K562 (cell line): ENCODE results near the gene ZDHHC11.
"Not testable (repeated sequence)": the region's sequence is repeated elsewhere in the genome, so short reads cannot be mapped to it uniquely, and the experiment has no call there.

Experiments used
- HEY1 ChIP-seq: fragments of 250-450 bp; sonication (Bioruptor Pico); IDR thresholded peaks from 2 replicates; pipeline ENCODE4 v1.5.0; 2020; ENCODE audit warnings: mild to moderate bottlenecking, moderate library complexity, borderline replicate concordance
- PHB2 ChIP-seq: fragments of 450-650 bp; IDR thresholded peaks from 2 replicates; pipeline ENCODE4 v1.6.1; 2017; ENCODE audit warnings: low read depth
- POU5F1 ChIP-seq: fragments of 150-350 bp; IDR thresholded peaks from 2 replicates; pipeline ENCODE4 v1.6.1; 2014; ENCODE audit warnings: borderline replicate concordance, low read length, low read depth, mild to moderate bottlenecking; ENCODE audit not compliant: partially characterized antibody
- SIN3A ChIP-seq, 2 experiments: fragments of 150-350 bp in 1 of 2; IDR thresholded peaks; 2 replicates each; pipeline ENCODE4 v1.6.1; 2011 to 2016; ENCODE audit warnings: borderline replicate concordance in 2 of 2, low read depth in 2 of 2, low read length in 2 of 2, mild to moderate bottlenecking in 2 of 2, moderate library complexity in 2 of 2; ENCODE audit not compliant: control insufficient read depth in 1 of 2
- SMAD3 ChIP-seq: fragments of 450-650 bp; formaldehyde crosslinking; conservative IDR thresholded peaks from 2 replicates; pipeline ENCODE4 v1.4.0; 2020; ENCODE audit warnings: mild to moderate bottlenecking
- TEAD4 ChIP-seq, 2 experiments: sonication (generic) in 1 of 2; formaldehyde crosslinking in 1 of 2; IDR thresholded peaks; 2 replicates each; pipeline versions ENCODE4 v1.6.1 to v1.8.0; 2012 to 2022; ENCODE audit warnings: borderline replicate concordance in 1 of 2, inconsistent platforms in 1 of 2, low read length in 1 of 2, mild to moderate bottlenecking in 1 of 2, missing genetic modification reagents in 1 of 2
- ZBTB26 ChIP-seq: fragments of 450-650 bp; formaldehyde crosslinking; IDR thresholded peaks from 2 replicates; pipeline ENCODE4 v1.4.0; 2022; ENCODE audit warnings: missing genetic modification characterization
- ZNF124 ChIP-seq: sonication (generic); formaldehyde crosslinking; IDR thresholded peaks from 2 replicates; pipeline ENCODE4 v1.8.1; 2022; ENCODE audit warnings: missing genetic modification reagents
- TF ChIP-seq, protein P1 (sequence below), 3 experiments: IDR thresholded peaks in 2 of 3; conservative IDR thresholded peaks in 1 of 3; 2 replicates each; pipeline ENCODE4 v1.5.1; 2011 to 2012; ENCODE audit warnings: low read length in 3 of 3, mild to moderate bottlenecking in 3 of 3, control low read depth in 2 of 3, improper control_type of control experiment in 1 of 3, inconsistent platforms in 1 of 3, low read depth in 1 of 3, mixed read lengths in 1 of 3, moderate library complexity in 1 of 3; ENCODE audit not compliant: insufficient read depth in 2 of 3
- TF ChIP-seq, protein P2 (sequence below): fragments of 250-450 bp; sonication (Bioruptor Pico); IDR thresholded peaks from 2 replicates; pipeline ENCODE4 v1.8.0; 2022; ENCODE audit warnings: inconsistent platforms
- TF ChIP-seq, protein P3 (sequence below): fragments of 450-650 bp; IDR thresholded peaks from 2 replicates; pipeline ENCODE4 v1.6.1; 2017; ENCODE audit warnings: antibody characterized with exemption, mild to moderate bottlenecking
- TF ChIP-seq, protein P4 (sequence below): sonication (generic); formaldehyde crosslinking; IDR thresholded peaks from 2 replicates; pipeline ENCODE4 v1.8.0; 2022; ENCODE audit warnings: mild to moderate bottlenecking, missing genetic modification reagents, borderline replicate concordance

DNA sequence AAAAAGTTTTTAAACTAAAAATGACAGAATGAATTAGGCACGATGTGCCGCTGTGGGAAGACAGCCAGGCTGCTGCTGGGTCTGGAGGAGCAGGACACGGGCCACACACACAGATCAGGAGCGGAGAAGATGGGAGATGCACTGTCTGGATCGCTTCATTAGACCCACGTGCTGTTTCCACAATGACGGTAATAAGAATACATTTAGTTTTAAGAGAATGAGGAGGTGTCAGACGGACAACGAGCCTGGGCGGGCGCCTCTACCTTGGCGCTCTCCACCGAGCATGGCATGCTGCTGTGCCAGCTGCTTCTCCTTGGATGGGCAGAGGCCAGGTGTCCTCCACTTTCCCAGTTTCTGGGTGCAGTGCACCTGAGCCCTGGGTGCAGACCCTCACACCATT, 77.9 kb downstream of the ZDHHC11 start:
- TF ChIP-seq, protein P1, sequence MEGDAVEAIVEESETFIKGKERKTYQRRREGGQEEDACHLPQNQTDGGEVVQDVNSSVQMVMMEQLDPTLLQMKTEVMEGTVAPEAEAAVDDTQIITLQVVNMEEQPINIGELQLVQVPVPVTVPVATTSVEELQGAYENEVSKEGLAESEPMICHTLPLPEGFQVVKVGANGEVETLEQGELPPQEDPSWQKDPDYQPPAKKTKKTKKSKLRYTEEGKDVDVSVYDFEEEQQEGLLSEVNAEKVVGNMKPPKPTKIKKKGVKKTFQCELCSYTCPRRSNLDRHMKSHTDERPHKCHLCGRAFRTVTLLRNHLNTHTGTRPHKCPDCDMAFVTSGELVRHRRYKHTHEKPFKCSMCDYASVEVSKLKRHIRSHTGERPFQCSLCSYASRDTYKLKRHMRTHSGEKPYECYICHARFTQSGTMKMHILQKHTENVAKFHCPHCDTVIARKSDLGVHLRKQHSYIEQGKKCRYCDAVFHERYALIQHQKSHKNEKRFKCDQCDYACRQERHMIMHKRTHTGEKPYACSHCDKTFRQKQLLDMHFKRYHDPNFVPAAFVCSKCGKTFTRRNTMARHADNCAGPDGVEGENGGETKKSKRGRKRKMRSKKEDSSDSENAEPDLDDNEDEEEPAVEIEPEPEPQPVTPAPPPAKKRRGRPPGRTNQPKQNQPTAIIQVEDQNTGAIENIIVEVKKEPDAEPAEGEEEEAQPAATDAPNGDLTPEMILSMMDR (IDR thresholded peaks at IDR 0.05 in 2 of 3, conservative IDR thresholded peaks at IDR 0.05 in 1 of 3; ENCODE audit: insufficient read depth in 2 of 3, low read depth in 1 of 3, low read length in 3 of 3), result not testable (repeated sequence)
- TF ChIP-seq PHB2; HEY1 (CRISPR knock-in tag); ZBTB26 (CRISPR knock-in tag); SMAD3; TEAD4 (IDR thresholded peaks at IDR 0.05; ENCODE audit: low read length); TEAD4 (CRISPR knock-in tag; IDR thresholded peaks at IDR 0.05; ENCODE audit: borderline replicate concordance); ZNF124; SIN3A (IDR thresholded peaks at IDR 0.05; ENCODE audit: borderline replicate concordance in 2 of 2, control insufficient read depth in 1 of 2, low read depth in 2 of 2, low read length in 2 of 2); POU5F1: not testable (repeated sequence)
- TF ChIP-seq, protein P2, sequence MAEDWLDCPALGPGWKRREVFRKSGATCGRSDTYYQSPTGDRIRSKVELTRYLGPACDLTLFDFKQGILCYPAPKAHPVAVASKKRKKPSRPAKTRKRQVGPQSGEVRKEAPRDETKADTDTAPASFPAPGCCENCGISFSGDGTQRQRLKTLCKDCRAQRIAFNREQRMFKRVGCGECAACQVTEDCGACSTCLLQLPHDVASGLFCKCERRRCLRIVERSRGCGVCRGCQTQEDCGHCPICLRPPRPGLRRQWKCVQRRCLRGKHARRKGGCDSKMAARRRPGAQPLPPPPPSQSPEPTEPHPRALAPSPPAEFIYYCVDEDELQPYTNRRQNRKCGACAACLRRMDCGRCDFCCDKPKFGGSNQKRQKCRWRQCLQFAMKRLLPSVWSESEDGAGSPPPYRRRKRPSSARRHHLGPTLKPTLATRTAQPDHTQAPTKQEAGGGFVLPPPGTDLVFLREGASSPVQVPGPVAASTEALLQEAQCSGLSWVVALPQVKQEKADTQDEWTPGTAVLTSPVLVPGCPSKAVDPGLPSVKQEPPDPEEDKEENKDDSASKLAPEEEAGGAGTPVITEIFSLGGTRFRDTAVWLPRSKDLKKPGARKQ, result not testable (repeated sequence)
- TF ChIP-seq, protein P3, sequence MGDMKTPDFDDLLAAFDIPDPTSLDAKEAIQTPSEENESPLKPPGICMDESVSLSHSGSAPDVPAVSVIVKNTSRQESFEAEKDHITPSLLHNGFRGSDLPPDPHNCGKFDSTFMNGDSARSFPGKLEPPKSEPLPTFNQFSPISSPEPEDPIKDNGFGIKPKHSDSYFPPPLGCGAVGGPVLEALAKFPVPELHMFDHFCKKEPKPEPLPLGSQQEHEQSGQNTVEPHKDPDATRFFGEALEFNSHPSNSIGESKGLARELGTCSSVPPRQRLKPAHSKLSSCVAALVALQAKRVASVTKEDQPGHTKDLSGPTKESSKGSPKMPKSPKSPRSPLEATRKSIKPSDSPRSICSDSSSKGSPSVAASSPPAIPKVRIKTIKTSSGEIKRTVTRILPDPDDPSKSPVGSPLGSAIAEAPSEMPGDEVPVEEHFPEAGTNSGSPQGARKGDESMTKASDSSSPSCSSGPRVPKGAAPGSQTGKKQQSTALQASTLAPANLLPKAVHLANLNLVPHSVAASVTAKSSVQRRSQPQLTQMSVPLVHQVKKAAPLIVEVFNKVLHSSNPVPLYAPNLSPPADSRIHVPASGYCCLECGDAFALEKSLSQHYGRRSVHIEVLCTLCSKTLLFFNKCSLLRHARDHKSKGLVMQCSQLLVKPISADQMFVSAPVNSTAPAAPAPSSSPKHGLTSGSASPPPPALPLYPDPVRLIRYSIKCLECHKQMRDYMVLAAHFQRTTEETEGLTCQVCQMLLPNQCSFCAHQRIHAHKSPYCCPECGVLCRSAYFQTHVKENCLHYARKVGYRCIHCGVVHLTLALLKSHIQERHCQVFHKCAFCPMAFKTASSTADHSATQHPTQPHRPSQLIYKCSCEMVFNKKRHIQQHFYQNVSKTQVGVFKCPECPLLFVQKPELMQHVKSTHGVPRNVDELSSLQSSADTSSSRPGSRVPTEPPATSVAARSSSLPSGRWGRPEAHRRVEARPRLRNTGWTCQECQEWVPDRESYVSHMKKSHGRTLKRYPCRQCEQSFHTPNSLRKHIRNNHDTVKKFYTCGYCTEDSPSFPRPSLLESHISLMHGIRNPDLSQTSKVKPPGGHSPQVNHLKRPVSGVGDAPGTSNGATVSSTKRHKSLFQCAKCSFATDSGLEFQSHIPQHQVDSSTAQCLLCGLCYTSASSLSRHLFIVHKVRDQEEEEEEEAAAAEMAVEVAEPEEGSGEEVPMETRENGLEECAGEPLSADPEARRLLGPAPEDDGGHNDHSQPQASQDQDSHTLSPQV, result not testable (repeated sequence)
- TF ChIP-seq, protein P4, sequence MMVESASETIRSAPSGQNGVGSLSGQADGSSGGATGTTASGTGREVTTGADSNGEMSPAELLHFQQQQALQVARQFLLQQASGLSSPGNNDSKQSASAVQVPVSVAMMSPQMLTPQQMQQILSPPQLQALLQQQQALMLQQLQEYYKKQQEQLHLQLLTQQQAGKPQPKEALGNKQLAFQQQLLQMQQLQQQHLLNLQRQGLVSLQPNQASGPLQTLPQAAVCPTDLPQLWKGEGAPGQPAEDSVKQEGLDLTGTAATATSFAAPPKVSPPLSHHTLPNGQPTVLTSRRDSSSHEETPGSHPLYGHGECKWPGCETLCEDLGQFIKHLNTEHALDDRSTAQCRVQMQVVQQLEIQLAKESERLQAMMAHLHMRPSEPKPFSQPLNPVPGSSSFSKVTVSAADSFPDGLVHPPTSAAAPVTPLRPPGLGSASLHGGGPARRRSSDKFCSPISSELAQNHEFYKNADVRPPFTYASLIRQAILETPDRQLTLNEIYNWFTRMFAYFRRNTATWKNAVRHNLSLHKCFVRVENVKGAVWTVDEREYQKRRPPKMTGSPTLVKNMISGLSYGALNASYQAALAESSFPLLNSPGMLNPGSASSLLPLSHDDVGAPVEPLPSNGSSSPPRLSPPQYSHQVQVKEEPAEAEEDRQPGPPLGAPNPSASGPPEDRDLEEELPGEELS, result not testable (repeated sequence)
